Neural cell (in vitro differentiated cells): Measurements from ENCODE around the gene GALNT14. TPM values are rescaled to one million over a fixed set of nuclear protein-coding genes. Genes with fewer than 3 reads are reported as not detected.

Experiments
- H2AFZ ChIP-seq: fragments of 200-600, 300-800 bp; sonication (generic), shearing (Covaris generic); 2 replicates; pipeline ENCODE4 v1.6.0; 2014; ENCODE audit warnings: low read depth, mild to moderate bottlenecking, antibody characterized with exemption, low read length, moderate library complexity
- H3F3A ChIP-seq: fragments of 200-600 bp; shearing (Covaris generic); 2 replicates; pipeline ENCODE4 v1.6.1; 2016; ENCODE audit warnings: mild to moderate bottlenecking, moderate library complexity, mixed read lengths, antibody characterized with exemption, low read length; ENCODE audit not compliant: insufficient read depth, poor library complexity, severe bottlenecking
- H3K27ac ChIP-seq: fragments of 200-600, 300-800 bp; sonication (generic), shearing (Covaris generic); 2 replicates; pipeline ENCODE4 v1.5.1; 2014; ENCODE audit warnings: mild to moderate bottlenecking, low read length, moderate library complexity
- H3K27me3 ChIP-seq: fragments of 300-800, 200-600 bp; sonication (generic), shearing (Covaris generic); 2 replicates; pipeline ENCODE4 v1.6.0; 2014; ENCODE audit warnings: mild to moderate bottlenecking, low read depth, low read length, moderate library complexity; ENCODE audit not compliant: insufficient read depth
- H3K36me3 ChIP-seq: fragments of 300-800, 200-600 bp; sonication (generic), shearing (Covaris generic); 2 replicates; pipeline ENCODE4 v1.5.1; 2014; ENCODE audit warnings: mild to moderate bottlenecking, antibody characterized with exemption, low read length, moderate library complexity; ENCODE audit not compliant: insufficient read depth
- H3K4me2 ChIP-seq: fragments of 300-800, 200-600 bp; sonication (generic), shearing (Covaris generic); 2 replicates; pipeline ENCODE4 v1.6.0; 2014; ENCODE audit warnings: mild to moderate bottlenecking, low read length
- H3K4me3 ChIP-seq: fragments of 300-800, 200-600 bp; sonication (generic), shearing (Covaris generic); 2 replicates; pipeline ENCODE4 v1.5.1; 2014; ENCODE audit warnings: mild to moderate bottlenecking, low read length, moderate library complexity
- H3K79me2 ChIP-seq: fragments of 200-600 bp; shearing (Covaris generic); replicated peaks from 2 replicates; pipeline ENCODE4 v1.6.0; 2014; ENCODE audit warnings: mild to moderate bottlenecking, low read length, moderate library complexity; ENCODE audit not compliant: insufficient read depth
- H3K9ac ChIP-seq: fragments of 300-800, 200-600 bp; sonication (generic), shearing (Covaris generic); 2 replicates; pipeline ENCODE4 v1.6.1; 2016; ENCODE audit warnings: mild to moderate bottlenecking, low read length, mixed read lengths
- H3K9me2 ChIP-seq: fragments of 200-600 bp; shearing (Covaris generic); 2 replicates; pipeline ENCODE4 v1.6.1; 2016; ENCODE audit warnings: mild to moderate bottlenecking, low read length, mixed read lengths; ENCODE audit not compliant: insufficient read depth
- H3K9me3 ChIP-seq: fragments of 200-600, 300-800 bp; sonication (generic), shearing (Covaris generic); 2 replicates; pipeline ENCODE4 v1.6.1; 2016; ENCODE audit warnings: mild to moderate bottlenecking, mixed run types, low read length, moderate library complexity, mixed read lengths
- H4K20me1 ChIP-seq: fragments of 200-600 bp; shearing (Covaris generic); 2 replicates; pipeline ENCODE4 v1.6.1; 2016; ENCODE audit warnings: mild to moderate bottlenecking, mixed run types; ENCODE audit not compliant: insufficient read depth
- CTCF ChIP-seq: fragments of 450-650 bp; IDR thresholded peaks from 2 replicates; pipeline ENCODE4 v1.5.1; 2014; ENCODE audit warnings: antibody characterized with exemption, mild to moderate bottlenecking, moderate library complexity; ENCODE audit not compliant: poor library complexity, severe bottlenecking
- EP300 ChIP-seq: fragments of 450-650 bp; conservative IDR thresholded peaks from 2 replicates; pipeline ENCODE4 v1.6.1; 2014; ENCODE audit warnings: antibody characterized with exemption, mild to moderate bottlenecking, moderate library complexity; ENCODE audit not compliant: poor library complexity, severe bottlenecking
- EZH2 ChIP-seq: fragments of 200-600, 300-800 bp; shearing (Covaris generic), sonication (generic); IDR thresholded peaks from 2 replicates; pipeline ENCODE4 v1.6.1; 2014; ENCODE audit warnings: antibody characterized with exemption, low read length, borderline replicate concordance, mild to moderate bottlenecking; ENCODE audit not compliant: insufficient read depth, poor library complexity, severe bottlenecking
- MXI1 ChIP-seq: fragments of 450-650 bp; conservative IDR thresholded peaks from 2 replicates; pipeline ENCODE4 v1.6.1; 2014; ENCODE audit warnings: antibody characterized with exemption, mild to moderate bottlenecking; ENCODE audit not compliant: poor library complexity, severe bottlenecking
- POLR2AphosphoS5 ChIP-seq: IDR thresholded peaks from 2 replicates; pipeline ENCODE4 v1.6.1; 2012
- RAD21 ChIP-seq: fragments of 450-650 bp; conservative IDR thresholded peaks from 2 replicates; pipeline ENCODE4 v1.6.1; 2014; ENCODE audit warnings: antibody characterized with exemption, mild to moderate bottlenecking, moderate library complexity
- SMC3 ChIP-seq: fragments of 450-650 bp; conservative IDR thresholded peaks from 2 replicates; pipeline ENCODE4 v1.6.1; 2014; ENCODE audit warnings: antibody characterized with exemption, mild to moderate bottlenecking, moderate library complexity; ENCODE audit not compliant: poor library complexity
- TAF1 ChIP-seq: IDR thresholded peaks from 2 replicates; pipeline ENCODE4 v1.6.1; 2012; ENCODE audit warnings: low read depth
- polyA plus RNA-seq: library from polyadenylated mRNA; depleted of rRNA; stranded (reverse); fragments of >200 nt; gene quantifications from 2 replicates; pipeline ENCODE4 v1.2.3, GENCODE V29; 2014
- TF ChIP-seq, protein P1 (sequence below): IDR thresholded peaks from 2 replicates; pipeline ENCODE4 v1.6.1; 2012; ENCODE audit warnings: borderline replicate concordance

GALNT14 gene
- polyA plus RNA-seq, 1 donor from 2014 or later, result 15.9 TPM

- no peak overlapping the region for H2AFZ ChIP-seq
- no peaks in the 10 kb centered on the region for H3K36me3 ChIP-seq
- TF ChIP-seq POLR2AphosphoS5, result no peak
- no peak for TF ChIP-seq EP300
- no peak for TF ChIP-seq SMC3
- TF ChIP-seq TAF1, result no peak
- no peak for TF ChIP-seq RAD21
- no peak for TF ChIP-seq CTCF
- no peak for TF ChIP-seq EZH2
- no peaks in the 10 kb centered on the region for H3K79me2 ChIP-seq
- no peak overlapping the region for H3K4me2 ChIP-seq
- no peaks in the 10 kb centered on the region for H3F3A ChIP-seq
- no peak overlapping the region for H3K9ac ChIP-seq
- H3K27me3 ChIP-seq, result no peaks in the 10 kb centered on the region
- H3K9me2 ChIP-seq, result no peaks in the 10 kb centered on the region
- H3K9me3 ChIP-seq, result no peaks in the 10 kb centered on the region
- H4K20me1 ChIP-seq, result no peaks in the 10 kb centered on the region
- no peak overlapping the region for H3K4me3 ChIP-seq
- H3K27ac ChIP-seq, result no peak overlapping the region
These were observed 27.2 kb downstream of the GALNT14 start for GRCh38 chr2:31110998-31111397.

GRCh38 chr2:31110431-31110830, 27.8 kb downstream of the GALNT14 start:
- Histone ChIP-seq H3K9me2 (no peaks in the 10 kb centered on the region), H3K4me3 (no peak overlapping the region), H3K79me2 (no peaks in the 10 kb centered on the region), H3F3A (no peaks in the 10 kb centered on the region), H3K36me3 (no peaks in the 10 kb centered on the region), H3K27ac (no peak overlapping the region), H4K20me1 (no peaks in the 10 kb centered on the region), H2AFZ (no peak overlapping the region), H3K27me3 (no peaks in the 10 kb centered on the region), H3K9me3 (no peaks in the 10 kb centered on the region), H3K4me2 (no peak overlapping the region), H3K9ac (no peak overlapping the region)
- no peak for TF ChIP-seq TAF1

GRCh38 chr2:31109633-31110192, 28.5 kb downstream of the GALNT14 start:
- Histone ChIP-seq H3K36me3 (no peaks in the 10 kb centered on the region), H3K9ac (no peak overlapping the region), H3K9me2 (no peaks in the 10 kb centered on the region), H3K27me3 (no peaks in the 10 kb centered on the region), H3K4me3 (no peak overlapping the region), H3F3A (no peaks in the 10 kb centered on the region), H4K20me1 (no peaks in the 10 kb centered on the region), H3K9me3 (no peaks in the 10 kb centered on the region), H2AFZ (no peak overlapping the region), H3K79me2 (no peaks in the 10 kb centered on the region), H3K27ac (no peak overlapping the region), H3K4me2 (no peak overlapping the region)
- no peak for TF ChIP-seq TAF1
- no peak for TF ChIP-seq MXI1
- no peak for TF ChIP-seq CTCF
- no peak for TF ChIP-seq SMC3
- TF ChIP-seq, protein P1, sequence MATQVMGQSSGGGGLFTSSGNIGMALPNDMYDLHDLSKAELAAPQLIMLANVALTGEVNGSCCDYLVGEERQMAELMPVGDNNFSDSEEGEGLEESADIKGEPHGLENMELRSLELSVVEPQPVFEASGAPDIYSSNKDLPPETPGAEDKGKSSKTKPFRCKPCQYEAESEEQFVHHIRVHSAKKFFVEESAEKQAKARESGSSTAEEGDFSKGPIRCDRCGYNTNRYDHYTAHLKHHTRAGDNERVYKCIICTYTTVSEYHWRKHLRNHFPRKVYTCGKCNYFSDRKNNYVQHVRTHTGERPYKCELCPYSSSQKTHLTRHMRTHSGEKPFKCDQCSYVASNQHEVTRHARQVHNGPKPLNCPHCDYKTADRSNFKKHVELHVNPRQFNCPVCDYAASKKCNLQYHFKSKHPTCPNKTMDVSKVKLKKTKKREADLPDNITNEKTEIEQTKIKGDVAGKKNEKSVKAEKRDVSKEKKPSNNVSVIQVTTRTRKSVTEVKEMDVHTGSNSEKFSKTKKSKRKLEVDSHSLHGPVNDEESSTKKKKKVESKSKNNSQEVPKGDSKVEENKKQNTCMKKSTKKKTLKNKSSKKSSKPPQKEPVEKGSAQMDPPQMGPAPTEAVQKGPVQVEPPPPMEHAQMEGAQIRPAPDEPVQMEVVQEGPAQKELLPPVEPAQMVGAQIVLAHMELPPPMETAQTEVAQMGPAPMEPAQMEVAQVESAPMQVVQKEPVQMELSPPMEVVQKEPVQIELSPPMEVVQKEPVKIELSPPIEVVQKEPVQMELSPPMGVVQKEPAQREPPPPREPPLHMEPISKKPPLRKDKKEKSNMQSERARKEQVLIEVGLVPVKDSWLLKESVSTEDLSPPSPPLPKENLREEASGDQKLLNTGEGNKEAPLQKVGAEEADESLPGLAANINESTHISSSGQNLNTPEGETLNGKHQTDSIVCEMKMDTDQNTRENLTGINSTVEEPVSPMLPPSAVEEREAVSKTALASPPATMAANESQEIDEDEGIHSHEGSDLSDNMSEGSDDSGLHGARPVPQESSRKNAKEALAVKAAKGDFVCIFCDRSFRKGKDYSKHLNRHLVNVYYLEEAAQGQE, result no peak
- no peak for TF ChIP-seq EP300
- TF ChIP-seq EZH2, result no peak
- TF ChIP-seq POLR2AphosphoS5, result no peak
- TF ChIP-seq RAD21, result no peak
